ENCODE measurements around the gene TBC1D1. TPM values are rescaled to one million over a fixed set of nuclear protein-coding genes. Genes with fewer than 3 reads are reported as not detected.

Gene TBC1D1
- polyA plus RNA-seq, 3 donors: 23.3 to 70.0 (median 31.5) TPM

DNA sequence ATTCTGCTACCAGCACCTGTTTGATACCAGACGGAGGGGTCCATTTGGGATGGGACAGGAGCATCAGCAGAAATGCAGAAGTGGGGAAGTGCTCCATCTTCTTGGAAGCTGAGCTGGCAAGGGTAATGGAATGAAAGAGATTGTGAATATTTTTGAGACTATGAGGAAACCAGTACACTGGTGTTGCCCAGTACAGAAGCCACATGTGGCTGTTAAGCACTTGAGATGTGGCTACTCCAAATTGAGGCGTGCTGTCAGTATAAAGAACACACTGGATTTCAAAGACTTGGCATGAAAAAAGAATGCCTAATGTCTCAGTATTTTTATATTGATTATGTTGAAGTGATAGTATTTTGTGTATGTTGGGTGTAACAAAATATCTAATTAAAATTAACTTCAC, 222.7 kb downstream of the TBC1D1 start:
- Mint-ChIP-seq H3K27ac (peak overlapping the region in 3 of 7 donors; percentile 25 to 50 (median 30)), H3K27me3 (ENCODE audit: low read depth in 3 of 3) (no peaks in the 10 kb centered on the region), H3K36me3 (peaks cover 71 to 85% of the 10 kb centered on the region in 2 donors), H3K4me1 (peaks cover 17% of the 10 kb centered on the region), H3K4me3 (no peak overlapping the region), H3K9me3 (no peaks in the 10 kb centered on the region)
- TF ChIP-seq, protein P1, sequence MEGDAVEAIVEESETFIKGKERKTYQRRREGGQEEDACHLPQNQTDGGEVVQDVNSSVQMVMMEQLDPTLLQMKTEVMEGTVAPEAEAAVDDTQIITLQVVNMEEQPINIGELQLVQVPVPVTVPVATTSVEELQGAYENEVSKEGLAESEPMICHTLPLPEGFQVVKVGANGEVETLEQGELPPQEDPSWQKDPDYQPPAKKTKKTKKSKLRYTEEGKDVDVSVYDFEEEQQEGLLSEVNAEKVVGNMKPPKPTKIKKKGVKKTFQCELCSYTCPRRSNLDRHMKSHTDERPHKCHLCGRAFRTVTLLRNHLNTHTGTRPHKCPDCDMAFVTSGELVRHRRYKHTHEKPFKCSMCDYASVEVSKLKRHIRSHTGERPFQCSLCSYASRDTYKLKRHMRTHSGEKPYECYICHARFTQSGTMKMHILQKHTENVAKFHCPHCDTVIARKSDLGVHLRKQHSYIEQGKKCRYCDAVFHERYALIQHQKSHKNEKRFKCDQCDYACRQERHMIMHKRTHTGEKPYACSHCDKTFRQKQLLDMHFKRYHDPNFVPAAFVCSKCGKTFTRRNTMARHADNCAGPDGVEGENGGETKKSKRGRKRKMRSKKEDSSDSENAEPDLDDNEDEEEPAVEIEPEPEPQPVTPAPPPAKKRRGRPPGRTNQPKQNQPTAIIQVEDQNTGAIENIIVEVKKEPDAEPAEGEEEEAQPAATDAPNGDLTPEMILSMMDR (IDR thresholded peaks at IDR 0.05): no peak
- Histone ChIP-seq H3K4me1 (ENCODE audit: control insufficient read depth in 1 of 2, insufficient read depth in 2 of 2, low read length in 2 of 2) (peaks cover 12 to 18% of the 10 kb centered on the region in 2 donors), H3K79me2 (ENCODE audit: insufficient read depth, low read length) (no peaks in the 10 kb centered on the region), H3K4me3 (replicated peaks in 1 of 3; ENCODE audit: low read depth in 2 of 3, low read length in 3 of 3) (no peak overlapping the region), H4K20me1 (ENCODE audit: insufficient read depth, low read length) (peaks cover 8% of the 10 kb centered on the region), H3K9me3 (replicated peaks in 1 of 2; ENCODE audit: control insufficient read depth in 1 of 2, insufficient read depth in 1 of 2, low read length in 2 of 2) (no peaks in the 10 kb centered on the region), H3K9ac (ENCODE audit: insufficient read depth, low read length, poor library complexity, severe bottlenecking) (no peak overlapping the region), H3K4me2 (replicated peaks; ENCODE audit: extremely low read depth, low read length, poor library complexity, severe bottlenecking) (no peak overlapping the region), H3K27me3 (ENCODE audit: control insufficient read depth in 2 of 2, insufficient read depth in 2 of 2, low read length in 2 of 2) (no peaks in the 10 kb centered on the region), H2AFZ (ENCODE audit: insufficient read depth, low read depth, low read length, poor library complexity, severe bottlenecking) (no peak overlapping the region), H3K36me3 (replicated peaks in 1 of 2; ENCODE audit: control insufficient read depth in 1 of 2, insufficient read depth in 2 of 2, low read length in 2 of 2) (peaks cover 59 to 96% of the 10 kb centered on the region in 2 donors), H3K27ac (ENCODE audit: low read depth in 1 of 2, low read length in 2 of 2) (peak overlapping the region in 1 of 2 donors; percentile 46)
- WGBS (ENCODE audit: insufficient coverage): 100% methylated on average over 2 of the region's 2 CpGs
- intact Hi-C loops (cut with micrococcal nuclease): no loop called here
- no peak for DNase-seq

DNA sequence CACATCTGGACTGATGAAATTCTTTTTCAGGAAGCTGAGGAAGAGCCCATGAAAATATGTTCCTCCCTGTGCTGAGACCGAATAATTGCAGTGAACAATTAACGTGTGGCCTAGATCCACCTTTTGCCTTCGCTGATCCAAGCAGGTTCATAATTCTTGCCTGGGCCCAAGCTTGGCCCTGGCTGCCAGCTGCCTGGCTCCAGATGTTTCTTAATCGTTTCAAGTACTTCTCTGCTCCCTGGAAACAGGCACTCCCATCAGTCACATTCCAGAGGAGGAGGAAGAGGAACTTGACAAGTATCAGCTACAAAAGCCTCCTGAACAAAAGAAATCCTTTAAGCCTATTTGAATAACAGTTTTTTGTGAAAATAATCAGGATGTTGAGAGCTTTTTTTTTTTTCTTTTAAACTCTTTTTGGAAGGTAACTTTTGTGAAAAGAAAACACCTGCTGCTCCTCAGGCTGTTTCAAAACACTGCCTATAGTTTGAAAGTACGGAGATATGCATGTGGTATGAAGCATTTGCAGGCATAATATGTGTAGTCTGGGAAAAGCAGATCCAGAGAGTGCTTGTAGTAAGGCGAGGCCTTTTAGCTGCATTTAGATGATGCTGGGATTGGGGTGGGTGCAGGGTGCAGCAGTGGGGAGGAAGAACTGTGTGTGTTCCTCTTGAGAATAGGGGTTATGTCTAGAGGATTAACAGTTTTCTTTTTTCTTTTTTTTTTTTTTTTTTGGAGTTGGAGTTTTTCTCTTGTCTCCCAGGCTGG, 223.7 kb downstream of the TBC1D1 start:
- H3K9ac ChIP-seq (ENCODE audit: insufficient read depth, low read length, poor library complexity, severe bottlenecking): no peak overlapping the region
- peaks cover 70 to 85% of the 10 kb centered on the region in 2 donors for H3K36me3 Mint-ChIP-seq

More for the DNA sequence above, 223.7 kb downstream of the TBC1D1 start:
- intact Hi-C loops (cut with micrococcal nuclease): no loop called here
- H3K4me3 Mint-ChIP-seq: no peak overlapping the region
- peaks cover 8% of the 10 kb centered on the region for H4K20me1 ChIP-seq (ENCODE audit: insufficient read depth, low read length)
- no peak overlapping the region for H2AFZ ChIP-seq (ENCODE audit: insufficient read depth, low read depth, low read length, poor library complexity, severe bottlenecking)
- peaks cover 17% of the 10 kb centered on the region for H3K4me1 Mint-ChIP-seq
- H3K27ac ChIP-seq (ENCODE audit: low read depth in 1 of 2, low read length in 2 of 2): peak overlapping the region in 1 of 2 donors; percentile 44
- H3K4me2 ChIP-seq (replicated peaks; ENCODE audit: extremely low read depth, low read length, poor library complexity, severe bottlenecking): no peak overlapping the region
- DNase-seq: no peak
- no peaks in the 10 kb centered on the region for H3K27me3 Mint-ChIP-seq (ENCODE audit: low read depth in 3 of 3)
- H3K27me3 ChIP-seq (ENCODE audit: control insufficient read depth in 2 of 2, insufficient read depth in 2 of 2, low read length in 2 of 2): no peaks in the 10 kb centered on the region
- no peak overlapping the region for H3K4me3 ChIP-seq (replicated peaks in 1 of 3; ENCODE audit: low read depth in 2 of 3, low read length in 3 of 3)
- TF ChIP-seq, protein P1 (IDR thresholded peaks at IDR 0.05): no peak
- H3K4me1 ChIP-seq (ENCODE audit: control insufficient read depth in 1 of 2, insufficient read depth in 2 of 2, low read length in 2 of 2): peaks cover 12 to 18% of the 10 kb centered on the region in 2 donors
- WGBS (ENCODE audit: insufficient coverage): 52% methylated on average over 5 of the region's 6 CpGs
- H3K9me3 Mint-ChIP-seq: no peaks in the 10 kb centered on the region
- H3K79me2 ChIP-seq (ENCODE audit: insufficient read depth, low read length): no peaks in the 10 kb centered on the region
- H3K36me3 ChIP-seq (replicated peaks in 1 of 2; ENCODE audit: control insufficient read depth in 1 of 2, insufficient read depth in 2 of 2, low read length in 2 of 2): peaks cover 57 to 96% of the 10 kb centered on the region in 2 donors
- peak overlapping the region in 6 of 7 donors; percentile 47 to 85 (median 73) for H3K27ac Mint-ChIP-seq
- no peaks in the 10 kb centered on the region for H3K9me3 ChIP-seq (replicated peaks in 1 of 2; ENCODE audit: control insufficient read depth in 1 of 2, insufficient read depth in 1 of 2, low read length in 2 of 2)

Measured in CD14-positive monocyte (primary cell).